ENCODE data around the gene CD69. TPM values are rescaled to one million over a fixed set of nuclear protein-coding genes. Genes with fewer than 3 reads are reported as not detected.

CD69 gene
- total RNA-seq, 1 donor from 2014 or later = 0.18 TPM

GRCh38 chr12:9724023-9724422, 36.7 kb downstream of the CD69 start:
- no peak overlapping the region for H3K4me3 Mint-ChIP-seq (ENCODE audit: unreplicated experiment)
- H3K9me3 Mint-ChIP-seq (ENCODE audit: unreplicated experiment) = no peaks in the 10 kb centered on the region
- DNase-seq (ENCODE audit: low read depth) = no peak
- H3K4me1 ChIP-seq (ENCODE audit: insufficient read depth, low read length) = no peaks in the 10 kb centered on the region
- H2AFZ ChIP-seq (ENCODE audit: low read depth, low read length) = no peak overlapping the region
- H3K27ac Mint-ChIP-seq (ENCODE audit: unreplicated experiment) = no peak overlapping the region
- TF ChIP-seq, protein P1, sequence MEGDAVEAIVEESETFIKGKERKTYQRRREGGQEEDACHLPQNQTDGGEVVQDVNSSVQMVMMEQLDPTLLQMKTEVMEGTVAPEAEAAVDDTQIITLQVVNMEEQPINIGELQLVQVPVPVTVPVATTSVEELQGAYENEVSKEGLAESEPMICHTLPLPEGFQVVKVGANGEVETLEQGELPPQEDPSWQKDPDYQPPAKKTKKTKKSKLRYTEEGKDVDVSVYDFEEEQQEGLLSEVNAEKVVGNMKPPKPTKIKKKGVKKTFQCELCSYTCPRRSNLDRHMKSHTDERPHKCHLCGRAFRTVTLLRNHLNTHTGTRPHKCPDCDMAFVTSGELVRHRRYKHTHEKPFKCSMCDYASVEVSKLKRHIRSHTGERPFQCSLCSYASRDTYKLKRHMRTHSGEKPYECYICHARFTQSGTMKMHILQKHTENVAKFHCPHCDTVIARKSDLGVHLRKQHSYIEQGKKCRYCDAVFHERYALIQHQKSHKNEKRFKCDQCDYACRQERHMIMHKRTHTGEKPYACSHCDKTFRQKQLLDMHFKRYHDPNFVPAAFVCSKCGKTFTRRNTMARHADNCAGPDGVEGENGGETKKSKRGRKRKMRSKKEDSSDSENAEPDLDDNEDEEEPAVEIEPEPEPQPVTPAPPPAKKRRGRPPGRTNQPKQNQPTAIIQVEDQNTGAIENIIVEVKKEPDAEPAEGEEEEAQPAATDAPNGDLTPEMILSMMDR (IDR thresholded peaks at IDR 0.05; ENCODE audit: insufficient read depth, low read depth, low read length) = no peak
- TF ChIP-seq EZH2 (IDR thresholded peaks at IDR 0.05; ENCODE audit: insufficient read depth, low read length) = no peak
- H3K79me2 ChIP-seq (ENCODE audit: insufficient read depth, low read length) = no peaks in the 10 kb centered on the region
- H3K27ac ChIP-seq (ENCODE audit: low read depth, low read length) = no peak overlapping the region
- no peaks in the 10 kb centered on the region for H3K36me3 ChIP-seq (ENCODE audit: insufficient read depth, low read length)
- H3K27me3 Mint-ChIP-seq (ENCODE audit: low read depth, unreplicated experiment) = no peaks in the 10 kb centered on the region
- H3K4me2 ChIP-seq (ENCODE audit: low read length) = no peak overlapping the region
- H3K9me3 ChIP-seq (ENCODE audit: insufficient read depth, low read depth, low read length) = no peaks in the 10 kb centered on the region
- no peaks in the 10 kb centered on the region for H3K27me3 ChIP-seq (ENCODE audit: insufficient read depth, low read length)
- no peak for FAIRE-seq
- no peak overlapping the region for H3K4me3 ChIP-seq (ENCODE audit: insufficient read depth, low read depth, low read length)
- H3K36me3 Mint-ChIP-seq (ENCODE audit: low read depth, unreplicated experiment) = no peaks in the 10 kb centered on the region
- no peaks in the 10 kb centered on the region for H4K20me1 ChIP-seq (ENCODE audit: insufficient read depth, low read length)
- no peaks in the 10 kb centered on the region for H3K4me1 Mint-ChIP-seq (ENCODE audit: low read depth, unreplicated experiment)
- H3K9ac ChIP-seq (ENCODE audit: low read length) = no peak overlapping the region

DNA sequence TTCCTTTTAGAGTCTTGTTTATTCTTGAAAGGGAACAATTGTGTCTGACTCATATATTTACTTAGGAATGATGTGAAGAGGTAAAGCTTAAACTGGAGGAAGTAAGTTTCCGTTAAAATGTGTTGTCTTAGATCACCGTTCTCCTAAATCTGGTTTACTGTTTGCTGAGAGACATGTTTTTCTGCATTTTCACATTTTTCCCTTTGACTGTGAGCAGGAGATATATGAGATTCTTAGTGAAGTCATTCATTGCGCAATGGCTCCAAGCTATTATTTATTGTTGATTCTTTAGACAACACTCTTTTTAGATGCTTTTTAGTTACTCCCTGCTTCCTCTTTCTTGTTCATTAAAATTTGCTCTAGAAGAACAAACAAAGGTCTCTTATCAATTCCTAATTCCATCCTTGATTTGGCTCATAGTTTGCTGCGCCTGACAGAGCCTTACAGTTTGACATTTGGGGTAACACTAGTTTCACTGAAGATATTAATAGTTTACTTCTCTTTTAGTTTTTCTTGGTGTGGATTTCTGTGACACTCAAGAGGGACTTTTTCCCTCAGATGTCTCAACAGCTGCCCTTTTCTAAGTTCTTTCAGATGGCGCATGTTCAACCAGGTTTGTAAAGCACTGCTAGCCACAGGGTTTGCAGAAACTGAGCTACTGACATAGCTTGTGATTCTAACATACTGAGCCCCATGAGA, 39.2 kb downstream of the CD69 start:
- Histone ChIP-seq H3K27me3 (ENCODE audit: insufficient read depth, low read length) (no peaks in the 10 kb centered on the region), H4K20me1 (ENCODE audit: insufficient read depth, low read length) (no peaks in the 10 kb centered on the region), H2AFZ (ENCODE audit: low read depth, low read length) (no peak overlapping the region), H3K4me2 (ENCODE audit: low read length) (no peak overlapping the region), H3K9ac (ENCODE audit: low read length) (no peak overlapping the region), H3K79me2 (ENCODE audit: insufficient read depth, low read length) (no peaks in the 10 kb centered on the region), H3K9me3 (ENCODE audit: insufficient read depth, low read depth, low read length) (no peaks in the 10 kb centered on the region), H3K4me3 (ENCODE audit: insufficient read depth, low read depth, low read length) (no peak overlapping the region), H3K36me3 (ENCODE audit: insufficient read depth, low read length) (no peaks in the 10 kb centered on the region), H3K4me1 (ENCODE audit: insufficient read depth, low read length) (no peaks in the 10 kb centered on the region), H3K27ac (ENCODE audit: low read depth, low read length) (no peak overlapping the region)
- no peak for TF ChIP-seq EZH2 (IDR thresholded peaks at IDR 0.05; ENCODE audit: insufficient read depth, low read length)
- TF ChIP-seq, protein P1 (IDR thresholded peaks at IDR 0.05; ENCODE audit: insufficient read depth, low read depth, low read length) = no peak
- Mint-ChIP-seq H3K27ac (ENCODE audit: unreplicated experiment) (no peak overlapping the region), H3K4me1 (ENCODE audit: low read depth, unreplicated experiment) (no peaks in the 10 kb centered on the region), H3K36me3 (ENCODE audit: low read depth, unreplicated experiment) (no peaks in the 10 kb centered on the region), H3K4me3 (ENCODE audit: unreplicated experiment) (no peak overlapping the region), H3K27me3 (ENCODE audit: low read depth, unreplicated experiment) (no peaks in the 10 kb centered on the region), H3K9me3 (ENCODE audit: unreplicated experiment) (peaks cover 4% of the 10 kb centered on the region)
- DNase-seq (ENCODE audit: low read depth) = no peak
- no peak for FAIRE-seq

DNA sequence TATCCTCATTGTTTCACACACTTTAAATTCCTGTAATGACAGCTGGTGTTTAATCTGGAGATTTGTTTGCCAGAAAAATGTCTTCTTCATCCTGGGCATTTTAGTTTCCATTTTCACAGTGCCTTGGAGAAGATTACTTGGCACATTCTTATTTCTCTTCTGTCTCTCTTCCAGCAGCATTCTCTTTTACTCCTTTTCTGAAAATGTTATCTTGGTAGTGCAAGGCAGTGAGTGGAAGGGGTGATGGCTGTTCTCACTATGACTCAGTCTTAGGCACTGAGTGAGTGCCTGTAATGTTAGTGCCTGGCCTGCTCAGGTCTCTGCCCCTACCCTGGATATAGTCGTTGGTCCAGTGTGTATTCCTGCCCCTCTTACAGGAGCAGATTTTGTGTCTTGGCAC, 40.9 kb downstream of the CD69 start:
- Histone ChIP-seq H3K79me2 (ENCODE audit: insufficient read depth, low read length) (no peaks in the 10 kb centered on the region), H3K9me3 (ENCODE audit: insufficient read depth, low read depth, low read length) (no peaks in the 10 kb centered on the region), H2AFZ (ENCODE audit: low read depth, low read length) (no peak overlapping the region), H3K4me3 (ENCODE audit: insufficient read depth, low read depth, low read length) (no peak overlapping the region), H3K27me3 (ENCODE audit: insufficient read depth, low read length) (no peaks in the 10 kb centered on the region), H3K27ac (ENCODE audit: low read depth, low read length) (no peak overlapping the region), H3K36me3 (ENCODE audit: insufficient read depth, low read length) (no peaks in the 10 kb centered on the region), H4K20me1 (ENCODE audit: insufficient read depth, low read length) (no peaks in the 10 kb centered on the region), H3K9ac (ENCODE audit: low read length) (no peak overlapping the region), H3K4me1 (ENCODE audit: insufficient read depth, low read length) (no peaks in the 10 kb centered on the region), H3K4me2 (ENCODE audit: low read length) (no peak overlapping the region)
- peaks cover 2% of the 10 kb centered on the region for H3K27me3 Mint-ChIP-seq (ENCODE audit: low read depth, unreplicated experiment)
- no peaks in the 10 kb centered on the region for H3K4me1 Mint-ChIP-seq (ENCODE audit: low read depth, unreplicated experiment)
- no peak for DNase-seq (ENCODE audit: low read depth)
- no peak for FAIRE-seq
- TF ChIP-seq, protein P1 (IDR thresholded peaks at IDR 0.05; ENCODE audit: insufficient read depth, low read depth, low read length) = no peak
- no peak for TF ChIP-seq EZH2 (IDR thresholded peaks at IDR 0.05; ENCODE audit: insufficient read depth, low read length)
- H3K36me3 Mint-ChIP-seq (ENCODE audit: low read depth, unreplicated experiment) = no peaks in the 10 kb centered on the region
- no peak overlapping the region for H3K27ac Mint-ChIP-seq (ENCODE audit: unreplicated experiment)
- peaks cover 4% of the 10 kb centered on the region for H3K9me3 Mint-ChIP-seq (ENCODE audit: unreplicated experiment)
- no peak overlapping the region for H3K4me3 Mint-ChIP-seq (ENCODE audit: unreplicated experiment)

All from astrocyte (in vitro differentiated cells and primary cell).